Measurements from ENCODE around the gene SH3RF3. TPM values are rescaled to one million over a fixed set of nuclear protein-coding genes. Genes with fewer than 3 reads are reported as not detected.

Gene SH3RF3
- total RNA-seq, 2 donors from 2014 or later: 8.0 to 8.8 TPM

- TF ChIP-seq CTCF (IDR thresholded peaks at IDR 0.05): no peak
- no peaks in the 10 kb centered on the region for H3K27me3 ChIP-seq
- peaks cover 0 to 32% of the 10 kb centered on the region in 2 donors for H3K4me1 ChIP-seq
- peak; percentile 68 for DNase-seq (ENCODE audit: low spot score)
- H3K9me3 ChIP-seq: peaks cover 0 to 24% of the 10 kb centered on the region in 2 donors
- peak overlapping the region; percentile 4 to 60 for H3K27ac ChIP-seq
- H3K36me3 ChIP-seq: no peaks in the 10 kb centered on the region
- no peak overlapping the region for H3K4me3 ChIP-seq
Measured at GRCh38 chr2:109438773-109439389, 309.9 kb downstream of the SH3RF3 start.

- Histone ChIP-seq H3K4me3 (no peak overlapping the region), H3K36me3 (no peaks in the 10 kb centered on the region), H3K9me3 (peaks cover 0 to 27% of the 10 kb centered on the region in 2 donors), H3K27ac (peak overlapping the region in 1 of 2 donors; percentile 60), H3K4me1 (peaks cover 0 to 32% of the 10 kb centered on the region in 2 donors), H3K27me3 (no peaks in the 10 kb centered on the region)
- no peak for DNase-seq (ENCODE audit: low spot score)
- no peak for TF ChIP-seq CTCF (IDR thresholded peaks at IDR 0.05)
Measured at GRCh38 chr2:109439390-109439786, 310.4 kb downstream of the SH3RF3 start.

- Histone ChIP-seq H3K4me3 (no peak overlapping the region), H3K27me3 (no peaks in the 10 kb centered on the region), H3K27ac (no peak overlapping the region), H3K36me3 (no peaks in the 10 kb centered on the region), H3K9me3 (peaks cover 0 to 32% of the 10 kb centered on the region in 2 donors), H3K4me1 (peaks cover 0 to 32% of the 10 kb centered on the region in 2 donors)
- DNase-seq (ENCODE audit: low spot score): no peak
- TF ChIP-seq CTCF (IDR thresholded peaks at IDR 0.05): no peak
Measured at GRCh38 chr2:109439986-109440385, 311.0 kb downstream of the SH3RF3 start.

GRCh38 chr2:109440499-109441156, 311.6 kb downstream of the SH3RF3 start:
- Histone ChIP-seq H3K4me3 (no peak overlapping the region), H3K4me1 (peaks cover 0 to 28% of the 10 kb centered on the region in 2 donors), H3K27ac (no peak overlapping the region), H3K27me3 (no peaks in the 10 kb centered on the region), H3K9me3 (peaks cover 0 to 35% of the 10 kb centered on the region in 2 donors), H3K36me3 (no peaks in the 10 kb centered on the region)
- no peak for TF ChIP-seq CTCF (IDR thresholded peaks at IDR 0.05)
- no peak for DNase-seq (ENCODE audit: low spot score)

GRCh38 chr2:109442715-109443319, 313.8 kb downstream of the SH3RF3 start:
- Histone ChIP-seq H3K27me3 (no peaks in the 10 kb centered on the region), H3K4me3 (no peak overlapping the region), H3K9me3 (peaks cover 0 to 35% of the 10 kb centered on the region in 2 donors), H3K27ac (no peak overlapping the region), H3K4me1 (peaks cover 0 to 9% of the 10 kb centered on the region in 2 donors), H3K36me3 (no peaks in the 10 kb centered on the region)
- DNase-seq (ENCODE audit: low spot score): no peak
- TF ChIP-seq CTCF (IDR thresholded peaks at IDR 0.05): no peak
